HG03097 (cell line): Measurements from ENCODE around the gene YEATS2.
"Not testable (repeated sequence)": the region's sequence is repeated elsewhere in the genome, so short reads cannot be mapped to it uniquely, and the experiment has no call there.

ENCODE experiments used
- ATAC-seq: cut with Tn5 transposase; IDR thresholded peaks from one replicate; pipeline ENCODE4 v1.9.1; 2021; ENCODE audit not compliant: unreplicated experiment, low FRiP score

The YEATS2 gene

DNA sequence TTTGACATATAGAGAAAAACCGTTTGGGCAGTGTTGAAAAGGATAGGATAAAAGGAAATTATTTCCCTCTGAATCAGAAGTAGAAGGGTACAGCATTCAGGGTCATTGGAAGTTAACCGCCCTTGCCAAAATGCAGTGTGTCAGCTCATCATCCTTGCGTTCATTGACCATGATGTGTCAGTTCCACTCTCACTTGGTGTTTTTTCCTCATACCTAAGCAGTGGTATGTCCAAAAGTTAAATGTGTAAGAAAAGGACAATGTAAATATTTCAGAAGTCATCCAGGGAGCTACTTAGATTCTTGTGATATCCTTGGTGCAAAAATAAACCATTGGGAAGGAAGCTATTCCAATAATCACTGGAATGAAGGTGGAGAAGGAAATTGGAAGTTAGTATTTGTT is 77.0 kb downstream of the YEATS2 start:
- no peak for ATAC-seq

GRCh38 chr3:183775781-183776180 is 78.2 kb downstream of the YEATS2 start:
- no peak for ATAC-seq

- not testable (repeated sequence) for ATAC-seq
These were observed 78.9 kb downstream of the YEATS2 start for GRCh38 chr3:183776451-183776850.

DNA sequence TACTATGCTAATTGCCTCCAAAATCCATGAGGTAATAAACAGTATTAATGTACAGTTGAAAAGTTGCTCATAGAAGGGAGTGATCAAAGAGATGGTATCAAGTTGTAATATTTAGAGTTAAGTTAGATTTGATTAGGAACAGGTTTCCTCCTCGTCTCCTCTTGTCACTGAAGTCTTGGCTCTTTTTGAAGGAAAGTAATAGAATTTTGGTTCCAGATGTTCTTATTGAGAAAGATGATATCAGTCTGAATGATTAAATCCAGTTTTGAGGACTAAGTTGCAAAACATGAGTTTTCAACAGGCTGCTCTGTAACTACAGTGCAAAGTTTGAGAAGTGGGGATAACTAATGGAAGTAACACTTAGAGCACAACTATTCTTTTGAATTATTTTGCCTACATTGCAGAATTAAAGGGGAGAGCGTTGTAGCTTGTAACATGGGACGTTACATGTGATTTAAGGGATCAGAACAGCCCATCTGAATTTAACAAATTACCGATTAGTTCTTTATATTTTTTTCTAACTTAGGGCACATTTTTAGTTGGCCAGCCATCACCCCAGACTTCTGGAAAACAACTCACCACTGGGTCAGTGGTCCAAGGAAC is 79.5 kb downstream of the YEATS2 start:
- ATAC-seq, result no peak

- ATAC-seq, result no peak
These were observed 82.4 kb downstream of the YEATS2 start for GRCh38 chr3:183779896-183780465.

DNA sequence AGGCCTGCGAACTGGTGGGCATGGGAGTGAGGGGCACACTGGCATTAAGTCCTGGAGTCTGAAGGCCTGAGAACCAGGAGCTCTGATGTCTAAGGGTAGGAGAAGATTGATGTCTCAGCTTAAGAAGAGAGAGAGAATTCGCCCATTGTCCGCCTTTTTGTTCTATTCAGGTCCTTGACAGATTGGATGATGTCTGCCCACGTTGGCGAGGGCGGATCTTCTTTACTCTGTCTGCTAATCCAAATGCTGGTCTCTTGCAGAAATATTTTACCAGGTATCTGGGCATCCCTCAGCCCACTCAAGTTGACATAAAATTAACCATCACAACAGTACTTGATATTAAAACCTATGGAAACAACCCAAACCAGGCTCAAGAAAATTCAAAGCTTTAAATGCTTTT is 83.6 kb downstream of the YEATS2 start:
- no peak for ATAC-seq

- no peak for ATAC-seq
These were observed 85.1 kb downstream of the YEATS2 start for GRCh38 chr3:183782576-183783276.

DNA sequence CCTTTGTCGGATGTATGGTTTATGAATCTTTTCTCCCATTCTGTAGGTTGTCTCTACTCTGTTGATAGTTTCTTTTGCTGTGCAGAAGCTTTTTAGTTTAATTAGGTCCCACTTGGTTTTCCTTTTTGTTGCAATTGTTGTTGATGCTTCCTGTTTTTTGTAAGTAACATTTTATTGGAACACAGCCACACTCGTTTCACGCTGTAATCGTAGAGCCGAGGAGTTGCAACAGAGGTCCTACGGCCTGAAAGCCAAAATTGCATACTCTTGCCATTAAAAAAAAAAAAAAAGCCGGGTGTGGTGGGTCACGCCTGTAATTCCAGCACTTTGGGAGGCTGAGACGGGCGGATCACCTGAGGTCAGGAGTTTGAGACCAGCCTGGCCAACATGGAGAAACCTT is 86.9 kb downstream of the YEATS2 start:
- ATAC-seq, result not testable (repeated sequence)

DNA sequence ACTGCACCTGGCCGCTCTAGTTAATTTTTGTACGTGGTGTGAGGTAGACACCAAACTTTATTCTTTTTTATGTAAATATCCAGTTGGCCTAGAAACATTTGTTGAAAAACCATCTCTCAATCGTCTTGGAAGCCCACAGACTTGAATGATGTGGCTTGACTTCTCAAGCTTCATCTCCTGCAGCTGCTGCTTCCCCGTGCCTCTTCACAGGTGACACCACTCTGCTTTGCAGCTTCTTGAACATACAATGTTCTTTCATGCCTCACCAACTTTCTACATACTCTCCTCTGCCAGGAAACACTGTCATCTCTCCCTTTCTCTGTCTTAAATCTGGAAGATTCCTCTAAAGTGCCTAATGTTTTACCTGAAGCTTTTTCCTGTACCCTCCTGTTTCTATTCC is 92.2 kb downstream of the YEATS2 start:
- no peak for ATAC-seq

DNA sequence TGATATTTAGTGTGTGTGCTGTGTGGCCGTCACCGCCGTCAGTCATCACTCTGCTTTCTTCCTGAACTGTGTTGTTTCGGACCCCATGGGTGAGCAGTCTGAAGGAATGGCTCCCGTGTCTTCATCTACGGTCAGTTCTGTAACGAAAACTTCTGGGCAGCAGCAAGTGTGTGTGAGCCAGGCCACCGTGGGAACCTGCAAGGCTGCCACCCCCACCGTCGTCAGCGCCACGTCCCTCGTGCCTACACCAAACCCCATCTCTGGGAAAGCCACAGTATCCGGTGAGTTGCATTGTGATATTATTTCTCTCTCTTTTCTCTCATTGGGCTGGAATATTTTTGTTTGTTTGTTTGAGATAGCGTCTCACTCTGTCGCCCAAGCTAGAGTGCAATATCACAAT is 93.1 kb downstream of the YEATS2 start:
- ATAC-seq, result no peak

DNA sequence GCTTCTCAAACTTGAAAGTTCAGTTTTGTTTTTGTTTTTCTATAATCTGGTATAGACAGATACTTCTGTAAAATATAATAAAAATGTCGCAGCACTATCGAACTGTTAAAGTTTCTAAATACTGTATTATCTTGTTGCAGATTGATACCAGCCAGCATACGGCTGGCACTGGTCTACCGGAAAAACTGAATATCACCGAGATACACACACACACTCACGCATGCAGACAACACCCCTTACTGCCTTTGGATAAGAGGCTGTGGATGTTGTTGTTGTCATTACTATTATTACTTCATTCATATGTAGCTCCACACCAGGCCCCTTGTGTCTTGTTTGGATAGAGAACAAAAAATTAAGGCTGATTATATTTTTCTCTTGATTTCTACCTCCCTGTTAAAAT is 95.4 kb downstream of the YEATS2 start:
- no peak for ATAC-seq

DNA sequence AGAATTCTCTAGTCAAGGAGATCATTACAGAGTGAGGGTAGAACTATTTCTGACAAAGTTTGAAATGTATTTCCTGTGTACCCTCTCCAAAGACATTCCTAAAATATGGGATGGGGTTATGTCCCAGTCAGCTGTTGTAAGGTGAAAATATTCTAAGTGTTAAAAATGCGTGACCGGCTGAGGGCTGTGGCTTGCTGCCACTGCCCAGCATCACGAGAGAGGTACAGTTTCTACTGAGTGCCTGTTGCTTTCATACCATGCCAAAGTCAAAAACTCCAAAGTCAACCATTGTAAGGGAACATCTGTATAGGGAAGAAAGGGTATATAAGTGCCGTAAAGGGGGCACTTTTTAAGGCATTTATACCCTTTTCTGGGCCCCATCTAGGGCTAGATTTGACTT is 96.9 kb downstream of the YEATS2 start:
- ATAC-seq, result no peak

GRCh38 chr3:183796372-183796771 is 98.8 kb downstream of the YEATS2 start:
- no peak for ATAC-seq

DNA sequence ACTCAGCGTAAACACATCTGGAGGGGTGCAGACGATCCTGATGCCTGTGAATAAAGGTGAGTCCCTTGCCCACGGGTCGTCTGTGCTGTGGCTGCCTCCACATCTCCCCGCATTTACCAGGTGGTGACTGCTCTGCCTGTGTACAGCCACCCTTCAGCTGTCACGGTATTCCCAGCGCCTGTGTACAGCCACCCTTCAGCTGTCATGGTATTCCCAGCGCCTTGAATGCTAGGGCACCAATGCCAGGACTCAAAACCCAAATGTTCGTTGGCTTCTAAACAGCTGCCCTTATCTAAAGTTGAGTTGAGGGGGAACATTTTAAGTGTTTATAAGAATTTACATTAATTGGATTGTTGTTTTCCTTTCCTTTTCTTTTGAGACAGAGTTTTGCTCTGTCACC is 100.4 kb downstream of the YEATS2 start:
- ATAC-seq, result no peak

GRCh38 chr3:183799461-183799860 is 101.9 kb downstream of the YEATS2 start:
- no peak for ATAC-seq

GRCh38 chr3:183800243-183800863 is 102.8 kb downstream of the YEATS2 start:
- ATAC-seq, result no peak

- ATAC-seq, result no peak
These were observed 104.0 kb downstream of the YEATS2 start for GRCh38 chr3:183801601-183802000.

- ATAC-seq, result no peak
These were observed 105.4 kb downstream of the YEATS2 start for GRCh38 chr3:183802989-183803388.

GRCh38 chr3:183807209-183807728 is 109.7 kb downstream of the YEATS2 start:
- ATAC-seq, result no peak

- no peak for ATAC-seq
These were observed 110.3 kb downstream of the YEATS2 start for GRCh38 chr3:183807881-183808280.

- no peak for ATAC-seq
These were observed 110.8 kb downstream of the YEATS2 start for GRCh38 chr3:183808355-183808754.
